GM23248 (cell line): ENCODE data around the gene SMYD3. TPM values are rescaled to one million over a fixed set of nuclear protein-coding genes. Genes with fewer than 3 reads are reported as not detected.
A peak's percentile ranks its signal among the peaks of the same experiment; 100 is the strongest.

ENCODE experiments used
- DNase-seq: peaks from one replicate; pipeline ENCODE4 v3.0.0-alpha.2; 2015
- H2AFZ ChIP-seq: fragments of 200-600 bp; sonication (generic); 2 replicates; pipeline ENCODE4 v1.6.1; 2016; ENCODE audit warnings: antibody characterized with exemption
- H3F3A ChIP-seq: fragments of 200-600 bp; sonication (generic); 2 replicates; pipeline ENCODE4 v1.6.1; 2016; ENCODE audit warnings: mild to moderate bottlenecking, antibody characterized with exemption, mixed run types; ENCODE audit not compliant: insufficient read depth
- H3K27ac ChIP-seq: fragments of 200-600 bp; sonication (generic); 2 replicates; pipeline ENCODE4 v1.5.1; 2016; ENCODE audit warnings: mild to moderate bottlenecking
- H3K27me3 ChIP-seq: fragments of 200-600 bp; sonication (generic); replicated peaks from 2 replicates; pipeline ENCODE4 v1.6.1; 2016; ENCODE audit warnings: mild to moderate bottlenecking; ENCODE audit not compliant: insufficient read depth
- H3K36me3 ChIP-seq: fragments of 200-600 bp; sonication (generic); 2 replicates; pipeline ENCODE4 v1.6.1; 2016; ENCODE audit warnings: low read depth, mild to moderate bottlenecking
- H3K4me1 ChIP-seq: fragments of 200-600 bp; sonication (generic); 2 replicates; pipeline ENCODE4 v1.6.1; 2016; ENCODE audit warnings: mild to moderate bottlenecking; ENCODE audit not compliant: insufficient read depth
- H3K4me2 ChIP-seq: fragments of 200-600 bp; sonication (generic); one replicate; pipeline ENCODE4 v1.6.1; 2016; ENCODE audit warnings: mild to moderate bottlenecking; ENCODE audit not compliant: unreplicated experiment
- H3K4me3 ChIP-seq: fragments of 200-600 bp; sonication (generic); 2 replicates; pipeline ENCODE4 v1.5.1; 2016; ENCODE audit warnings: mild to moderate bottlenecking
- H3K79me2 ChIP-seq: fragments of 200-600 bp; sonication (generic); 2 replicates; pipeline ENCODE4 v1.6.1; 2016; ENCODE audit warnings: mild to moderate bottlenecking; ENCODE audit not compliant: insufficient read depth
- H3K9ac ChIP-seq: fragments of 200-600 bp; sonication (generic); 2 replicates; pipeline ENCODE4 v1.6.1; 2016; ENCODE audit warnings: mild to moderate bottlenecking
- H3K9me2 ChIP-seq: fragments of 200-600 bp; sonication (generic); 2 replicates; pipeline ENCODE4 v1.6.1; 2016; ENCODE audit warnings: mixed run types, mild to moderate bottlenecking, moderate library complexity; ENCODE audit not compliant: insufficient read depth
- H3K9me3 ChIP-seq: fragments of 200-600 bp; sonication (generic); one replicate; pipeline ENCODE4 v1.6.1; 2017; ENCODE audit warnings: low read depth
- H4K20me1 ChIP-seq: fragments of 200-600 bp; sonication (generic); 2 replicates; pipeline ENCODE4 v1.6.0; 2016; ENCODE audit not compliant: insufficient read depth
- EZH2 ChIP-seq: fragments of 200-600 bp; sonication (generic); IDR thresholded peaks from 2 replicates; pipeline ENCODE4 v1.6.1; 2018; ENCODE audit warnings: antibody characterized with exemption, mild to moderate bottlenecking; ENCODE audit not compliant: insufficient read depth, poor library complexity, severe bottlenecking
- EZH2phosphoT487 ChIP-seq: fragments of 200-600 bp; sonication (generic); IDR thresholded peaks from 2 replicates; pipeline ENCODE4 v1.6.1; 2018; ENCODE audit warnings: antibody characterized with exemption, moderate library complexity, mild to moderate bottlenecking, low read depth; ENCODE audit not compliant: insufficient read depth
- WGBS, 2 experiments: methylation state at CpG; one replicate each; pipeline ENCODE4 v1.1.6; 2015 to 2017; ENCODE audit warnings: low lambda C conversion rate in 2 of 2, low coverage in 1 of 2; ENCODE audit errors: missing lambda C conversion rate in 2 of 2; 5-methylcytosine and 5-hydroxymethylcytosine counted together
- in situ Hi-C: fragments of 300-500 bp; cut with MboI; formaldehyde crosslinking; loops from 2 replicates; pipeline ENCODE4 v1.15.0; 2020
- polyA plus RNA-seq: library from polyadenylated mRNA; unstranded; fragments of >200 nt; fragmentation: Nextera tagmentation; extraction: Ambion mirVana; gene quantifications from 2 replicates; pipeline ENCODE4 v1.2.1, GENCODE V29; 2016
- total RNA-seq: library from RNA; depleted of rRNA; stranded (reverse); fragments of >200 nt; shearing (Covaris generic); gene quantifications from 2 replicates; pipeline ENCODE4 v1.2.3, GENCODE V29; 2014

SMYD3 gene
- total and polyA plus RNA-seq, 2 experiments from 2014 or later: 32.1 to 44.8 TPM

DNA sequence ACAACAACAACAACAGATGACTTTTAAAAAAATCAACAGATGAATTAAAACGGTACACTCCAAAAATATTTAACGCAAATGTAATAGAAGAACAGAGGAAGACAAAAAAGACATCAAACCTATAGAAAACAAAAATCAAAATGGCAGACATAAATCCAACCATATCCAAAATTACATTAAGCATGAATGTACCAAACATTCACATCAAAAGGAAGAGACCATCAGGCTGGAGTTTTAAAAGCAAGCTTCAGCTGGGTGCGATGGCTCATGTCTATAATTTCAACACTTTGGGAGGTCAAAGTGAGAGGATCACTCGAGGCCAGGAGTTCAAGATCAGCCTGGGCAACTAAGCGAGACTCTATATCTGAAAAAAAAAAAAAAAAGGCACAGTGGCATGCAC is 116.2 kb downstream of the SMYD3 start:
- TF ChIP-seq EZH2: no peak
- no peak for TF ChIP-seq EZH2phosphoT487
- Histone ChIP-seq H3K4me1 (no peaks in the 10 kb centered on the region), H3K9me3 (no peaks in the 10 kb centered on the region), H3K27ac (no peak overlapping the region), H3K4me3 (no peak overlapping the region), H3K4me2 (no peak overlapping the region), H3K79me2 (no peaks in the 10 kb centered on the region), H2AFZ (no peak overlapping the region), H3K27me3 (no peaks in the 10 kb centered on the region), H3F3A (no peaks in the 10 kb centered on the region; the same call in 1 of the 2 replicates), H3K9me2 (no peaks in the 10 kb centered on the region), H4K20me1 (no peaks in the 10 kb centered on the region), H3K9ac (no peak overlapping the region), H3K36me3 (peaks cover 6% of the 10 kb centered on the region; the same call in 1 of the 2 replicates)
- 94 to 96% methylated on average over 5 of the region's 5 CpGs for whole genome bisulfite sequencing, 2 experiments
- DNase-seq: no peak
- in situ Hi-C loops: no loop called here

DNA sequence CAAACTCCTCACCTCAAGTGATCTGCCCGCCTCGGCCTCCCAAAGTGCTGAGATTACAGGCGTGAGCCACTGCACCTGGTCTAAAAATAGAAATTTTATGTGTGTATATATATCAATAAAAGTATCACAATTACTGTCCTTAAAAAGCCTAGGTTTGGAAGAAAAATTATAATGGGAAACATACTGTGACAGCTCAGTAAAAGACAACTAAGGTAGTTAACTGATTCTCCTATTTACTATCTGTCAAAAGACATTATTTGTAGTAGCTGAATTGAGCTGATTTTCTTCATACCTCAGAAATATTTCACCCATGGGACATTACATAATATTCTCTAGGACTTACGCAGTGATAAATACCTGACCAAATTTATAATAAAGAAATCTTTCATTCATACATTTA is 122.5 kb downstream of the SMYD3 start:
- Histone ChIP-seq H3K27ac (no peak overlapping the region), H3K4me3 (no peak overlapping the region), H2AFZ (no peak overlapping the region), H3F3A (no peaks in the 10 kb centered on the region), H3K4me1 (peaks cover 11% of the 10 kb centered on the region), H3K36me3 (no peaks in the 10 kb centered on the region), H3K9me3 (no peaks in the 10 kb centered on the region), H3K4me2 (no peak overlapping the region), H3K9ac (no peak overlapping the region), H3K79me2 (peaks cover 13% of the 10 kb centered on the region), H4K20me1 (no peaks in the 10 kb centered on the region), H3K27me3 (no peaks in the 10 kb centered on the region), H3K9me2 (no peaks in the 10 kb centered on the region)
- no peak for DNase-seq
- in situ Hi-C loops: no loop called here
- WGBS, 2 experiments: 88 to 92% methylated on average over 4 of the region's 4 CpGs
- TF ChIP-seq EZH2phosphoT487 (no peak), EZH2 (no peak)

DNA sequence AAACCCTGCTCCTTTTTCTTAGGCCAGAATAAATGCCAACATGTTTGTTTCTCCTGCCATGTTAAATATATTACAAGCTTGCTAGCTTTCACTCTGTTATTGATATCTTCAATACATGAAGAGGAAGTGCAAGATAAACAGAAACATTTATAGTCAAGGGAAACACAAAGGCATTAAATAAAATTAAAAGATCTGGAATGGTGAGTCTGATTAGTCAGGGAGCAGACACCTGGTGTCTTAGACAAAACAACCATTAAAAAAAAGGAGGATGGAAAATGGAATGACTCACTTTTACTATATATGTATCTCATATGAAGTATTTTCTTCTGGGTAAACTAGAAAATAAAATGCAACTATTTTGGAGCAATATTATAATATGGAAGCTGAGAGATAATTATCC is 123.3 kb downstream of the SMYD3 start:
- H3K4me2 ChIP-seq: no peak overlapping the region
- peaks cover 11% of the 10 kb centered on the region for H3K4me1 ChIP-seq
- H3K36me3 ChIP-seq: no peaks in the 10 kb centered on the region
- in situ Hi-C loops: no loop called here
- no peaks in the 10 kb centered on the region for H4K20me1 ChIP-seq
- peaks cover 13% of the 10 kb centered on the region for H3K79me2 ChIP-seq
- H3K27me3 ChIP-seq: no peaks in the 10 kb centered on the region
- H3F3A ChIP-seq: no peaks in the 10 kb centered on the region
- no peak overlapping the region; the same call in 1 of the 2 replicates for H3K27ac ChIP-seq
- no peak overlapping the region for H3K9ac ChIP-seq
- DNase-seq: peak; percentile 18
- no peaks in the 10 kb centered on the region for H3K9me3 ChIP-seq
- H3K4me3 ChIP-seq: no peak overlapping the region
- TF ChIP-seq EZH2: no peak
- no peak overlapping the region for H2AFZ ChIP-seq
- H3K9me2 ChIP-seq: no peaks in the 10 kb centered on the region

DNA sequence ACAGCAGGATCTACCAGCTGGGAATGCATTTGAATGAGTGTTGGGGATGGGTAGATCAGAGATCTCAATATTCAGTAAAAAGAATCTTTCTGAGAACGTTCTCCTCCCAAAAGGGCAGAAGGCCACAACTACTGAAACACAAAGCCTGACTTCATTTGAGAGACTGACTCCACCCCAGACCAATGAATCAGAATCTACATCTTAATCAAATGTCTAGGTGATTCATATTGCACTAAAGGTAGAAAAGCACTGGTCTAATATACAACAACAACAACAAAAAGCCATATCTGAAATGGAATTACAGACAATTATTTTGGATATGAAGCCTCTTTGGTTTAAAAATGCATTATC is 123.9 kb downstream of the SMYD3 start:
- Histone ChIP-seq H4K20me1 (no peaks in the 10 kb centered on the region), H2AFZ (no peak overlapping the region), H3F3A (no peaks in the 10 kb centered on the region), H3K4me1 (peaks cover 11% of the 10 kb centered on the region), H3K4me2 (no peak overlapping the region), H3K9ac (no peak overlapping the region), H3K36me3 (no peaks in the 10 kb centered on the region), H3K9me2 (no peaks in the 10 kb centered on the region), H3K4me3 (no peak overlapping the region), H3K27ac (no peak overlapping the region; the same call in 1 of the 2 replicates), H3K27me3 (no peaks in the 10 kb centered on the region), H3K79me2 (peaks cover 13% of the 10 kb centered on the region), H3K9me3 (no peaks in the 10 kb centered on the region)
- in situ Hi-C loops: no loop called here
- no peak for TF ChIP-seq EZH2phosphoT487
- no peak for TF ChIP-seq EZH2
- DNase-seq: peak; percentile 42
- 17 to 31% methylated on average over 1 of the region's 1 CpG for WGBS, 2 experiments

DNA sequence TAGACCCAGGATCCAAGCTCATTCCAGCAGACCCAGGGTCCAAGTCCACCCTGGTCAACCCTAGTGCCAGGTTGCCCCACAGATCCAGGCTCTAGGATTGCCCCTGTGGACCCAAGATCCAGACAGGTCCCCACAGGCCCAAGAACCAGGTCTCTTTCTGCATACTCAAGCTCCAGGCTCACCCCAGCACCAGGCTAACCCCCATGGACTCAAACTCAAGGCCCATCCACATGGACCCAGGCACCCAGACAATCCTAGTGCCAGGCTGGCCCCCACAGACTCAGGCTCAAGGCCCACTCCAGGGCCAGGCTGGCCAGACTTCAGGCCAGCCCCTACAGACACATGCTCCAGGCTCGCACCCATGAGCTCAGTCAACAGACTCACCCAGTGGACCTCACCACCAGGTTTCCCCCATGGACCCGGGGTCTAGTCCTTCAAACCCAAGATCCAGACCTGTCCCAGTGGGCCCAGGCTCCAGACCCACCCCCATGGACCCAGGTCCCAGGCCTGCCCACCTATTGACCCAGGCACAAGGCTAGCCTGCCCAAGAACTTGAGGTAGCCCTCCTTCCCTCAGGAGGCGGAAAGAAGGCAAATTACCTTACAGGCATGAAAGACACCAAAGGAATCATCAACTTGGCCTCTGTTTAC is 124.4 kb downstream of the SMYD3 start:
- Histone ChIP-seq H3K79me2 (peaks cover 13% of the 10 kb centered on the region), H3K36me3 (no peaks in the 10 kb centered on the region), H3K27ac (no peak overlapping the region), H3K4me3 (no peak overlapping the region), H3K4me1 (peaks cover 11% of the 10 kb centered on the region), H3K9me2 (no peaks in the 10 kb centered on the region), H3K4me2 (no peak overlapping the region), H4K20me1 (no peaks in the 10 kb centered on the region), H3F3A (no peaks in the 10 kb centered on the region), H2AFZ (no peak overlapping the region), H3K27me3 (no peaks in the 10 kb centered on the region), H3K9me3 (no peaks in the 10 kb centered on the region), H3K9ac (no peak overlapping the region)
- DNase-seq: no peak
- no peak for TF ChIP-seq EZH2
- no peak for TF ChIP-seq EZH2phosphoT487
- in situ Hi-C loops: no loop called here
- 92 to 94% methylated on average over 3 of the region's 3 CpGs for WGBS, 2 experiments
